ENCODE data around the gene CEP104. TPM values are rescaled to one million over a fixed set of nuclear protein-coding genes. Genes with fewer than 3 reads are reported as not detected.

CEP104 gene
- total and polyA plus RNA-seq, 9 of the 15 experiments (the other 6 are each of a cell fraction or from before 2014, with no cell fraction given) = 11.2 to 63.4 (median 42.6) TPM

- no peak overlapping the region for H3K4me2 ChIP-seq (ENCODE audit: insufficient read depth, low read length)
- ATAC-seq = no peak
- TF ChIP-seq TCFL5 (CRISPR knock-in tag; conservative IDR thresholded peaks at IDR 0.05) = no peak
- no peak for TF ChIP-seq PML (IDR thresholded peaks at IDR 0.05; ENCODE audit: low read length)
- TF ChIP-seq FOXP4 (CRISPR knock-in tag; IDR thresholded peaks at IDR 0.05; ENCODE audit: borderline replicate concordance) = no peak
- TF ChIP-seq SETDB1 (IDR thresholded peaks at IDR 0.05; ENCODE audit: low read length) = no peak
- no peak for TF ChIP-seq NRF1 (conservative IDR thresholded peaks at IDR 0.05 in 1 of 2, IDR thresholded peaks at IDR 0.05 in 1 of 2)
- no peak for TF ChIP-seq CEBPB (tag; IDR thresholded peaks at IDR 0.05)
Observed at GRCh38 chr1:3817821-3818597, 39.0 kb downstream of the CEP104 start.

More at GRCh38 chr1:3817821-3818597, 39.0 kb downstream of the CEP104 start:
- H3K27ac ChIP-seq (ENCODE audit: extremely low read depth, low read depth, low read length) = no peak overlapping the region
- no peaks in the 10 kb centered on the region for H3K9me3 ChIP-seq (replicated peaks; ENCODE audit: control insufficient read depth, insufficient read depth, low read depth, low read length)
- FAIRE-seq (no peak), DNase-seq (ENCODE audit: extremely low read depth in 1 of 4, low spot score in 3 of 4) (no peak)
- H3K9ac ChIP-seq (ENCODE audit: insufficient read depth in 1 of 2, low read depth in 2 of 2, low read length in 2 of 2) = peak overlapping the region in 1 of 2 experiments; percentile 22; a peak in 2 of 4 replicates
- H3K4me3 ChIP-seq = no peak overlapping the region
- in situ Hi-C loops (cut with MboI) = no loop called here
- peaks cover 38% of the 10 kb centered on the region; the same call in 2 of the 3 replicates for H3K36me3 ChIP-seq (ENCODE audit: control insufficient read depth, insufficient read depth, low read length)
- WGBS (ENCODE audit: insufficient coverage, low coverage, missing lambda C conversion rate) = 83% methylated on average over 28 of the region's 28 CpGs
- H3K4me1 ChIP-seq (replicated peaks in 1 of 2; ENCODE audit: control insufficient read depth in 2 of 2, insufficient read depth in 2 of 2, low read length in 2 of 2) = peaks cover 7 to 33% of the 10 kb centered on the region in 2 experiments; a peak in 4 of 5 replicates
- no peaks in the 10 kb centered on the region for H3K27me3 ChIP-seq (ENCODE audit: control insufficient read depth in 2 of 2, insufficient read depth in 2 of 2, low read length in 2 of 2)
- no peaks in the 10 kb centered on the region for H3K79me2 ChIP-seq (ENCODE audit: control insufficient read depth, insufficient read depth, low read length)
- ChIA-PET CTCF (ENCODE audit: low intra/inter-chr PET ratio) (no interaction called here), POLR2A (interaction anchor here (0.6 to 0.7 kb wide), 2 partner anchors 12 to 20 kb away, joined by 3 to 4 read pairs; no protein-coding TSS in a partner anchor)
- no peak overlapping the region for H2AFZ ChIP-seq (ENCODE audit: low read depth, low read length)
- peaks cover 7% of the 10 kb centered on the region for H3K9me1 ChIP-seq (ENCODE audit: control insufficient read depth, insufficient read depth, low read length)
- H4K20me1 ChIP-seq (replicated peaks; ENCODE audit: control insufficient read depth, insufficient read depth, low read length) = no peaks in the 10 kb centered on the region
- no TSS peak for BruUV-seq (replicated peaks)
- intact Hi-C loops (cut with micrococcal nuclease) = no loop called here
